Anterior cingulate cortex (tissue), 58 donors: ENCODE data around the gene CELSR3.

Experiments used
- DNase-seq, 58 donors: peaks; one replicate each; lab custom pipeline; 2025; lab: John Stamatoyannopoulos, UW

CELSR3 gene

GRCh38 chr3:48662145-48662752 is 437 bp downstream of the CELSR3 start:
- peak in 6 of 58 donors; percentile 17 to 64 (median 35) for DNase-seq

- peak in 45 of 58 donors; percentile 15 to 73 (median 45) for DNase-seq
These were observed 1.1 kb downstream of the CELSR3 start for GRCh38 chr3:48661501-48662144.

GRCh38 chr3:48660800-48661400 is 1.8 kb downstream of the CELSR3 start:
- DNase-seq = no peak

- no peak for DNase-seq
These were observed 5.8 kb downstream of the CELSR3 start for GRCh38 chr3:48656841-48657281.

GRCh38 chr3:48656061-48656840 is 6.4 kb downstream of the CELSR3 start:
- peak in 37 of 58 donors; percentile 5 to 59 (median 31) for DNase-seq

- no peak for DNase-seq
These were observed 7.1 kb downstream of the CELSR3 start for GRCh38 chr3:48655606-48656005.

- no peak for DNase-seq
These were observed 7.6 kb downstream of the CELSR3 start for GRCh38 chr3:48655063-48655462.

GRCh38 chr3:48652923-48653715 is 9.6 kb downstream of the CELSR3 start:
- DNase-seq = no peak

- no peak for DNase-seq
These were observed 10.9 kb downstream of the CELSR3 start for GRCh38 chr3:48651771-48652170.

- DNase-seq = no peak
These were observed 12.0 kb downstream of the CELSR3 start for GRCh38 chr3:48650723-48651122.

GRCh38 chr3:48648188-48648850 is 14.4 kb downstream of the CELSR3 start:
- DNase-seq = no peak

GRCh38 chr3:48647714-48648113 is 15.0 kb downstream of the CELSR3 start:
- DNase-seq = no peak

- DNase-seq = peak in 10 of 58 donors; percentile 1 to 28 (median 16)
These were observed 17.6 kb downstream of the CELSR3 start for GRCh38 chr3:48644898-48645760.

- DNase-seq = no peak
These were observed 20.1 kb downstream of the CELSR3 start for GRCh38 chr3:48642605-48643004.

- DNase-seq = no peak
These were observed 21.3 kb downstream of the CELSR3 start for GRCh38 chr3:48641396-48641795.

GRCh38 chr3:48639944-48640606 is 22.6 kb downstream of the CELSR3 start:
- no peak for DNase-seq

GRCh38 chr3:48637305-48637704 is 25.4 kb downstream of the CELSR3 start:
- DNase-seq = no peak

GRCh38 chr3:48636149-48636655 is 26.5 kb downstream of the CELSR3 start:
- DNase-seq = no peak
